GM12878 (cell line): ENCODE results near the gene MAN1A1. TPM values are rescaled to one million over a fixed set of nuclear protein-coding genes. Genes with fewer than 3 reads are reported as not detected.

Source experiments
- BHLHE40 ChIP-seq, 2 experiments: fragments of 450-650 bp in 1 of 2; IDR thresholded peaks; 2 replicates each; pipeline ENCODE4 v1.6.1; 2011 to 2017; ENCODE audit warnings: low read depth in 2 of 2, borderline replicate concordance in 1 of 2, improper control_type of control experiment in 1 of 2, low read length in 1 of 2, mild to moderate bottlenecking in 1 of 2
- REST ChIP-seq: IDR thresholded peaks from 2 replicates; pipeline ENCODE4 v1.6.1; 2012; ENCODE audit warnings: mild to moderate bottlenecking, low read depth, low read length
- SP1 ChIP-seq: IDR thresholded peaks from one replicate; pipeline ENCODE4 v1.6.1; 2011; ENCODE audit warnings: low read depth, low read length
- TBL1XR1 ChIP-seq: IDR thresholded peaks from 2 replicates; pipeline ENCODE4 v1.6.1; 2012; ENCODE audit warnings: low read depth, low read length, improper control_type of control experiment
- ZBED1 ChIP-seq: IDR thresholded peaks from 2 replicates; pipeline ENCODE4 v1.6.1; 2016; ENCODE audit warnings: borderline replicate concordance
- polyA plus RNA-seq, 11 experiments: library from polyadenylated mRNA; depleted of rRNA in 4 of 11; unstranded in 6 of 11; stranded (reverse) in 5 of 11; fragments of >200 nt; fragmentation: Nextera tagmentation in 4 of 11; fragmentation: Illumina TruSeq in 1 of 11; extraction: Ambion mirVana in 4 of 11; extraction: Trizol in 1 of 11; gene quantifications; 1 replicate in 1 of 11; 2 replicates in 10 of 11; pipeline versions ENCODE4 v1.2.1 to v1.2.3, GENCODE V29; 2011 to 2016; ENCODE audit warnings: inconsistent platforms in 2 of 11, missing spikeins in 2 of 11, low read depth in 1 of 11
- total RNA-seq, 4 experiments: library from RNA; depleted of rRNA in 3 of 4; stranded (reverse); fragments of >200 nt in 3 of 4; fragmentation: Illumina TruSeq in 1 of 4; extraction: Trizol in 1 of 4; gene quantifications; 2 replicates each; pipeline versions ENCODE4 v1.2.1 to v1.2.3, GENCODE V29; 2013 to 2021
- TF ChIP-seq, protein P1 (sequence below): fragments of 450-650 bp; formaldehyde crosslinking; IDR thresholded peaks from 2 replicates; pipeline ENCODE4 v1.4.0; 2022; ENCODE audit warnings: mild to moderate bottlenecking, moderate library complexity
- TF ChIP-seq, protein P2 (sequence below): fragments of 450-650 bp; formaldehyde crosslinking; IDR thresholded peaks from 2 replicates; pipeline ENCODE4 v1.4.0; 2020; ENCODE audit warnings: mild to moderate bottlenecking, moderate library complexity

Gene MAN1A1
- total and polyA plus RNA-seq, 10 of the 15 experiments (the other 5 are each of a cell fraction or from before 2014, with no cell fraction given) = 5.4 to 28.1 (median 19.5) TPM

- TF ChIP-seq ZBED1 = no peak
- TF ChIP-seq SP1 = no peak
- TF ChIP-seq, protein P1, sequence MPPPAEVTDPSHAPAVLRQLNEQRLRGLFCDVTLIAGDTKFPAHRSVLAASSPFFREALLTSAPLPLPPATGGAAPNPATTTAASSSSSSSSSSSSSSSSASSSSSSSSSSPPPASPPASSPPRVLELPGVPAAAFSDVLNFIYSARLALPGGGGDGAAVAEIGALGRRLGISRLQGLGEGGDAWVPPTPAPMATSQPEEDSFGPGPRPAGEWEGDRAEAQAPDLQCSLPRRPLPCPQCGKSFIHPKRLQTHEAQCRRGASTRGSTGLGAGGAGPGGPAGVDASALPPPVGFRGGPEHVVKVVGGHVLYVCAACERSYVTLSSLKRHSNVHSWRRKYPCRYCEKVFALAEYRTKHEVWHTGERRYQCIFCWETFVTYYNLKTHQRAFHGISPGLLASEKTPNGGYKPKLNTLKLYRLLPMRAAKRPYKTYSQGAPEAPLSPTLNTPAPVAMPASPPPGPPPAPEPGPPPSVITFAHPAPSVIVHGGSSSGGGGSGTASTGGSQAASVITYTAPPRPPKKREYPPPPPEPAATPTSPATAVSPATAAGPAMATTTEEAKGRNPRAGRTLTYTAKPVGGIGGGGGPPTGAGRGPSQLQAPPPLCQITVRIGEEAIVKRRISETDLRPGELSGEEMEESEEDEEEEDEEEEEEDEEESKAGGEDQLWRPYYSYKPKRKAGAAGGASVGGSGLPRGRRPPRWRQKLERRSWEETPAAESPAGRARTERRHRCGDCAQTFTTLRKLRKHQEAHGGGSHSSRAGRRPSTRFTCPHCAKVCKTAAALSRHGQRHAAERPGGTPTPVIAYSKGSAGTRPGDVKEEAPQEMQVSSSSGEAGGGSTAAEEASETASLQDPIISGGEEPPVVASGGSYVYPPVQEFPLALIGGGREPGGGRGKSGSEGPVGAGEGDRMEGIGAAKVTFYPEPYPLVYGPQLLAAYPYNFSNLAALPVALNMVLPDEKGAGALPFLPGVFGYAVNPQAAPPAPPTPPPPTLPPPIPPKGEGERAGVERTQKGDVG (CRISPR knock-in tag) = no peak
- TF ChIP-seq TBL1XR1 = no peak
- TF ChIP-seq REST = no peak
- TF ChIP-seq, protein P2, sequence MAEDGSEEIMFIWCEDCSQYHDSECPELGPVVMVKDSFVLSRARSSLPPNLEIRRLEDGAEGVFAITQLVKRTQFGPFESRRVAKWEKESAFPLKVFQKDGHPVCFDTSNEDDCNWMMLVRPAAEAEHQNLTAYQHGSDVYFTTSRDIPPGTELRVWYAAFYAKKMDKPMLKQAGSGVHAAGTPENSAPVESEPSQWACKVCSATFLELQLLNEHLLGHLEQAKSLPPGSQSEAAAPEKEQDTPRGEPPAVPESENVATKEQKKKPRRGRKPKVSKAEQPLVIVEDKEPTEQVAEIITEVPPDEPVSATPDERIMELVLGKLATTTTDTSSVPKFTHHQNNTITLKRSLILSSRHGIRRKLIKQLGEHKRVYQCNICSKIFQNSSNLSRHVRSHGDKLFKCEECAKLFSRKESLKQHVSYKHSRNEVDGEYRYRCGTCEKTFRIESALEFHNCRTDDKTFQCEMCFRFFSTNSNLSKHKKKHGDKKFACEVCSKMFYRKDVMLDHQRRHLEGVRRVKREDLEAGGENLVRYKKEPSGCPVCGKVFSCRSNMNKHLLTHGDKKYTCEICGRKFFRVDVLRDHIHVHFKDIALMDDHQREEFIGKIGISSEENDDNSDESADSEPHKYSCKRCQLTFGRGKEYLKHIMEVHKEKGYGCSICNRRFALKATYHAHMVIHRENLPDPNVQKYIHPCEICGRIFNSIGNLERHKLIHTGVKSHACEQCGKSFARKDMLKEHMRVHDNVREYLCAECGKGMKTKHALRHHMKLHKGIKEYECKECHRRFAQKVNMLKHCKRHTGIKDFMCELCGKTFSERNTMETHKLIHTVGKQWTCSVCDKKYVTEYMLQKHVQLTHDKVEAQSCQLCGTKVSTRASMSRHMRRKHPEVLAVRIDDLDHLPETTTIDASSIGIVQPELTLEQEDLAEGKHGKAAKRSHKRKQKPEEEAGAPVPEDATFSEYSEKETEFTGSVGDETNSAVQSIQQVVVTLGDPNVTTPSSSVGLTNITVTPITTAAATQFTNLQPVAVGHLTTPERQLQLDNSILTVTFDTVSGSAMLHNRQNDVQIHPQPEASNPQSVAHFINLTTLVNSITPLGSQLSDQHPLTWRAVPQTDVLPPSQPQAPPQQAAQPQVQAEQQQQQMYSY (CRISPR knock-in tag) = no peak
- no peak for TF ChIP-seq BHLHE40 (IDR thresholded peaks at IDR 0.05; ENCODE audit: borderline replicate concordance in 1 of 2, low read depth in 2 of 2, low read length in 1 of 2)
These were observed 69.5 kb downstream of the MAN1A1 start (continued) for GRCh38 chr6:119280080-119280479.
